Activated T-helper 1 cell treated with anti-CD3 and anti-CD28 coated beads, Interleukin-2, amount 50 U/mL, for 16 hours (primary cell): ENCODE results near the gene AICDA.
"Not testable (repeated sequence)": the region's sequence is repeated elsewhere in the genome, so short reads cannot be mapped to it uniquely, and the experiment has no call there.

Experiments
- DNase-seq, 2 donors: peaks; one replicate each; pipeline ENCODE4 v3.0.0-alpha.2; 2020; ENCODE audit warnings: low read depth in 1 of 2, low spot score in 1 of 2

Gene AICDA

GRCh38 chr12:8613881-8614280, 1.2 kb upstream of the AICDA start:
- DNase-seq = not testable (repeated sequence)

DNA sequence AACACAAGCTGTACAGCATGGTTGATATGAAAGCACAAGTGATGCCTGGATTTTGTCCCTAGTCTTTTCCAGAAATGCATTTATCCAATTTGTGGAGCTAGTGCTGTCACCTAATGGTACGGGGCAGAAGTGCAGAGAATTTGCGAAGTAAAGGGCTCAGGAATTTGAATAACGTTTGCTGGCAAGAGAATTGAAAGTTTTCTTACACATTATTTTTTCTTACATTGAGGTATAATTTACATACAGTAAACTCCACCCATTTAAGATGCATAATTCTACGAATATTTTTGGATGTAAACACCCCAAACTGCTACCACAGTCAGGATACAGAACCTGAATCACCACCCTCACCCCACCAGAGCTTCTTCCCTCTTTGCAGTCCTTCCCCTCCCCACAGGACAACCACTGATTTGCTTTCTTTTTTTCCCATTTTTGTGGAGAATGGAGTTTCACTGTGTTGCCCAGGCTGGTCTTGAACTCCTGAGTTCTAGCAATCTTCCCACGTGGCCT, 3.5 kb downstream of the AICDA start:
- no peak for DNase-seq

GRCh38 chr12:8606890-8607289, 5.8 kb downstream of the AICDA start:
- DNase-seq = no peak

DNA sequence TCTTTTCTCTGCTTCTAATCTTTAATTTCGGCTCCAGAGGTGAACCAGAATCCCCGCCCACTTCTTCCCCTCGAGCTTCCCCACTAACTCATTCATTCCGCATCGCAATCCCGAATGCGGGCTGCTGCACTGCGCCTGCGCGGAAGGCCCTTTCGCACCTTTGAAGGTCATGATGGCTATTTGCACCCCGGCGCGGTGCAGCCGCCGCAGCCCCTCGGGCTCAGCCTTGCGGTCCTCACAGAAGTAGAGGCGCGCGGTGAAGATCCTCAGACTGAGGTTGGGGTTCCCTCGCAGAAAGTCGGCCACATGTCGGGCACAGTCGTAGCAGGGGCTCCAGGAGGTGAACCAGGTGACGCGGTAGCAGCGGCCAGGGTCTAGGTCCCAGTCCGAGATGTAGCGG, 7.6 kb downstream of the AICDA start:
- no peak for DNase-seq

DNA sequence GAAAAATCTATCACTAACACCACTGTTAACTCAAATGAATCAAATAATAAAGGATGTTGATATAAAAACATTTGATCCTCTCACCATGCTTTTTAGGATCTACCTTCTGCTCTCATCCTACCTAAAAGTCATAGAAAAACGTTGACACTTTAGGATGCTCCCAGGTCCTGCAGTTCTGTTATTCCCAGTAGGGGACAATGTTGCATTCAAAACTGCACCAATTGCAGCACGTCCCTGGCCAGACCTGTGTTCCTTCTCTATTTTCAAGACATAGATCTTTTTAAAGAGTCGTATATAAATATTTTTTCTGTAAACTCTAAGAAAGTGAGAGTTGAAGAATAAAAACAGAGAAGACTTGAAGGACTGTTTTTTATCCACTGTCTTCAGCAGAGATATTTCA, 8.8 kb downstream of the AICDA start:
- DNase-seq = no peak

GRCh38 chr12:8603286-8603685, 9.4 kb downstream of the AICDA start:
- no peak for DNase-seq

GRCh38 chr12:8596561-8596960, 16.1 kb downstream of the AICDA start:
- DNase-seq = no peak

- no peak for DNase-seq
These were observed 18.6 kb downstream of the AICDA start for GRCh38 chr12:8594072-8594471.

- no peak for DNase-seq
These were observed 19.4 kb downstream of the AICDA start for GRCh38 chr12:8593246-8593645.

DNA sequence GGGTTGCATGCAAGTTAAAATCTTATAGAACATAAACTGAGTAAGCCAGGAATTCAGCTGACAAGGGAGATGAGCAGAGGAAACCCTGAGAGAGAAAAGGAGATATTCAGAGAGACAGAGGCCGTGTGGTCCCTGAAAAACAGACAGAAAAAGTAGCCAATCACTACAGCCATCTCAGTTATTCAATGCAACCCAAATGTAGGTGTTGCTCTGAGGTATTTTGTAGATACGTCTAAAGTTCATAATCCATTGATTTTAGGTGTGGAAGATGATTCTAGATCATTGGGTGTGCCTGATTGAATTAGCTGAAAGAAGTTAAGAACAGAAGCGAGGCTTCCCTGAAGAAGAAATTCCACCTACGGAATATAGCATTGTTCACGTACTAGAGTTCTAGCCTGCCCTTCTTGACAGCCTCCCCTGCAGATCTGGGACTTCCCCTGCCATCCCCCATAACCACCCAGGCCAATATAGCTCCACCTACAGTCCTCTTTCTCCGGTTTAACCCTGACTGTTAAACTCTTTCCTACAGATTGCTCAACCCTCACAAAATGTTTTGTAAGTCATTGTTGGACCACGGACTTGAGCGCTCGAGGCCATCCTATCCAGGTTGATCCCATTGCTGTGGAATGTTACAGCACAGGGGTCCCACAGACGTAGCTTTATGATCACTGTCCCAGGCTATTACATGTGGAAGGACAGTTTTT, 21.7 kb downstream of the AICDA start:
- DNase-seq = no peak

- DNase-seq = no peak
These were observed 23.0 kb downstream of the AICDA start for GRCh38 chr12:8589679-8590078.

DNA sequence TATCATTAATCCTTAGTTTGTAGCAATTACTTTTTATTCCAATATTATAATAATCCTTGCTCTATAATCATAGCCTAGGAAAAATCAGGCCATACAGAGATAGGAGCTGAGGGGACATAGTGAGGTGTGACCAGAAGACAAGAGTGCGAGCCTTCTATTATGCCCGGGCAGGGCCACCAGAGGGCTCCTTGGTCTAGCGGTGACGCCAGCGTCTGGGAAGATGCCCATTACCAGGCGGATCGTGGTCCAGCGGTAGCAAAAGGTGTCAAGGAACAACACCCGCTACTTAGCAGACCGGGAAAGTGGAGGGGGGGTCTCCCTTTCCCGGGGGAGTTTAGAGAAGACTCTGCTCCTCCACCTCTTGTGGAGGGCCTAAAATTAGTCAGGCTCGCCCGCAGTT, 28.2 kb downstream of the AICDA start:
- not testable (repeated sequence) for DNase-seq

- DNase-seq = no peak
These were observed 28.7 kb downstream of the AICDA start for GRCh38 chr12:8584004-8584403.

DNA sequence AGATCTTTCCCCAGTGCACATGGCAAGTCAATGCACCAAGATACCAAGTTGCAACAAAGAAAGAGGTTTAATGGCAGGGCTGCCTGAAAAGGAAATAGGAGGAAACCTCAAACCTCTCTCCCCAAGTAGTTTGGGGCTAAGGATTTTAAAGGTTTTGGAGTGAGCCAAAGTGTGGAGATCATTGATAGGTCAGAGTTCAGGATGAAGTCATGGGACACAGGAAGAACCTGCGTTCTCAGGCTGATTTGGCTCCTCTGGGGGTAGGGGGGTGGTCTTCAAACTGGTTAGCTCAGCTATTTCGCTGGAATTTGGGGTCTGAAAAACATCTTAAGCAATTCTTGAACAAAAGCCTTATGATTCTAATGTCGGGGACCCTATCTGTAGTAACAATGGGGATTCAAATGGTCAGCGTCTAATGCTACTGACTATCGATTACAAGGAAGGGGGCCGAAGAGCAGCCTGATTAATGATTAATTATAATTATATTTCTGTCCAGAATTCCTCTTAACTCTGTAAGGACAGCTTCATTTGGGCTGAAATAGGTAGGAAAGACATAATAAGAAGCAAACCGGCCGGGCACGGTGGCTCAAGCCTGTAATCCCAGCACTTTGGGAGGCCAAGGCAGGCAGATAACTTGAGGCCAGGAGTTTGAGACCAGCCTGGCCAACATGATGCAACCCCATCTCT, 31.4 kb downstream of the AICDA start:
- no peak for DNase-seq

DNA sequence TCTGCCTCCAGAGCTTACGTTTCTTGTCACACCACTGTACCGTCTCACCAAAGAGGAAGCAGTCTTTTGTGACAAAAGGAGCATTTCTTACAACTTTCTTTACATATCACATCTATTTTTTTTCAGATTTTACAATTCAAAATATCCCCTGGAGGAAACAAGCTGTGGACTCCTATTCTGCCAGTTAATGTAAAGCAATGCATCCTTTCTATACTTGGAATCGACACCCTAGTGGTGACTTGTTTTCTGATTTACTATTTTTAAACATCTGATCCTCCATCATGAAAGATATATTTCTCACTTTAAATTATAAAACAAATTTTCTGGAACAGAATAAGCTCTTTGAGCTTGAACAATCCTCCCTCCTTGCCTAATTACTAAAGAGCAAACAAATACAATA, 34.8 kb downstream of the AICDA start:
- DNase-seq = no peak

GRCh38 chr12:8572507-8572906, 40.2 kb downstream of the AICDA start:
- no peak for DNase-seq

DNA sequence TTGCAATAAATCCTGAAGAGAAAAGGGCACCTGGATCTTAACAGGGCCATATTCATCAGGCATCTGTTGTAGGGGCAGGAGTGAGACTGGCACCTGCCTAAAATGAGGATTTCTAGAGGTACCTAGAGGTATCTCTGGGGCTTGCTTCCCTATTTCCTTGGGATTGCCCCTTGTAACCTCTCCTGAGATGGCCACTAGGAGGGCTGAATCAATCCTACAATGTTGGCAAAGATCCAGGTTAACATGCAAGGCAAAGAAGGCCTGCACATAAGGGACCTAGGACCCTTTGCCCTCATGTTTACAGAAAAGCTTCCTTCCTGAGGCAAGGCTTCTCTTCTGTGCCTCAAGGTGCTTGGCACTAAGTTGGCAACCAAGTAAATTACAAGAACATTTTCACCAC, 46.1 kb downstream of the AICDA start:
- no peak for DNase-seq

- DNase-seq = not testable (repeated sequence)
These were observed 46.6 kb downstream of the AICDA start for GRCh38 chr12:8566052-8566451.

DNA sequence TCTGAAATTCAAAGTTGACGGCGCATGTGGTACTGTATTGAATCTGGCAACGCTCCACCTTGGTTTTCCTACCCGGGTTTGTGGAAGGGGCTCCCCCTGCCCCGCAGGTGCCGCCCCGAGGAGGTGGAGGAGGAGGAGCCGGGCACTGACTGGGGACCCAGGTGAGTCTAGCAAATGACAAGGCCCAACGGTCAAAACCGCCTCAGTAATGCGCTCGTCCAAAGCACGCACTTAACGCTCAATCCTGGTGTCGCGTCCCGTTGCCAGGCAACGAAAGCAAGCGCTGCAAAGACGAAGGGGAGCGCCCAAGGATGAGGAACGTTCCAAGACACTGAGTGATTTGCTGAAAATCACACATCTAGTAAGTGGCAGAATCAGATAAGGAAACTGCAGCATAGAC, 48.0 kb downstream of the AICDA start:
- DNase-seq = no peak

DNA sequence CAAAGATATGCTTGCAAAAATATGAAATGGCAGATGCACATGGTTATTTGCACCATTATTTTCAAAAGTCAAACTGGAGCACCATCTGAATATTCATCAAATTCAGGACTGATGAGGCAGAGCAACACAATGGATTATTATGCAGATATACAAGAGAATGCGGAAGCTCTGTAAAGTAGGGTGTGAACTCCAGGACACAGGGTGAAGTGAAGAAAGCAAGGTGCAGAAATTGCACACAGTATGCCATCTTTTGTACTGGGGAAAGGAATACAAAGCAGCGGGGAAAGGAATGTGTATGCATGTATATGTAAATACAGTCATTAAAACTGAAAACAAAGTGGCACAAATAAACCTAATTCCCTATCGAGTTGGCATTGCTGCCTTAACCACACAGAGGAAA, 49.3 kb downstream of the AICDA start:
- no peak for DNase-seq

GRCh38 chr12:8562310-8562709, 50.3 kb downstream of the AICDA start:
- DNase-seq = no peak

- no peak for DNase-seq
These were observed 51.6 kb downstream of the AICDA start for GRCh38 chr12:8561011-8561410.

DNA sequence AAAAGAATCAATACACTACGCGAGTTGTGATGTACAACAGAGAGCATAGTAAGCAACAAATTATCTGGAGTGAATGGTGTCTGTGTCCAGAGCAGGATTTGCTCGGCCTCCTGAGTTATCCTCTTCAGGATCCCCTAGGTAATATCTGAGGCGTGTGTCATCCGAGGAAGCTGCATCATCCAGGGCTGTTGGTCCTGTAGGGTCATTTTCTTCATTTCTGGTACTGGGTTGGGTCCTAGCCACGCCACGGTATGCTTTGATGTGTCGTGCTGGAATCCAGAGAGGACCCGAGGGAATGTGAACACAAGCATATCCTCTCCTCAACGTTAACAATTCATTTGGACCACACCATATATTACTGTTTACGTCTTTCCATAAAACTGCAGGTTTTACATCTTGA, 53.0 kb downstream of the AICDA start:
- DNase-seq = no peak
